GM19238 (cell line): Measurements from ENCODE around the gene ANKRA2.
A peak's percentile ranks its signal among the peaks of the same experiment; 100 is the strongest.

Experiments
- DNase-seq: peaks from one replicate; pipeline ENCODE4 v3.0.0; 2011; ENCODE audit warnings: low spot score; ENCODE audit not compliant: insufficient read length

ANKRA2 gene, protein sequence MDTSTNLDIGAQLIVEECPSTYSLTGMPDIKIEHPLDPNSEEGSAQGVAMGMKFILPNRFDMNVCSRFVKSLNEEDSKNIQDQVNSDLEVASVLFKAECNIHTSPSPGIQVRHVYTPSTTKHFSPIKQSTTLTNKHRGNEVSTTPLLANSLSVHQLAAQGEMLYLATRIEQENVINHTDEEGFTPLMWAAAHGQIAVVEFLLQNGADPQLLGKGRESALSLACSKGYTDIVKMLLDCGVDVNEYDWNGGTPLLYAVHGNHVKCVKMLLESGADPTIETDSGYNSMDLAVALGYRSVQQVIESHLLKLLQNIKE

DNA sequence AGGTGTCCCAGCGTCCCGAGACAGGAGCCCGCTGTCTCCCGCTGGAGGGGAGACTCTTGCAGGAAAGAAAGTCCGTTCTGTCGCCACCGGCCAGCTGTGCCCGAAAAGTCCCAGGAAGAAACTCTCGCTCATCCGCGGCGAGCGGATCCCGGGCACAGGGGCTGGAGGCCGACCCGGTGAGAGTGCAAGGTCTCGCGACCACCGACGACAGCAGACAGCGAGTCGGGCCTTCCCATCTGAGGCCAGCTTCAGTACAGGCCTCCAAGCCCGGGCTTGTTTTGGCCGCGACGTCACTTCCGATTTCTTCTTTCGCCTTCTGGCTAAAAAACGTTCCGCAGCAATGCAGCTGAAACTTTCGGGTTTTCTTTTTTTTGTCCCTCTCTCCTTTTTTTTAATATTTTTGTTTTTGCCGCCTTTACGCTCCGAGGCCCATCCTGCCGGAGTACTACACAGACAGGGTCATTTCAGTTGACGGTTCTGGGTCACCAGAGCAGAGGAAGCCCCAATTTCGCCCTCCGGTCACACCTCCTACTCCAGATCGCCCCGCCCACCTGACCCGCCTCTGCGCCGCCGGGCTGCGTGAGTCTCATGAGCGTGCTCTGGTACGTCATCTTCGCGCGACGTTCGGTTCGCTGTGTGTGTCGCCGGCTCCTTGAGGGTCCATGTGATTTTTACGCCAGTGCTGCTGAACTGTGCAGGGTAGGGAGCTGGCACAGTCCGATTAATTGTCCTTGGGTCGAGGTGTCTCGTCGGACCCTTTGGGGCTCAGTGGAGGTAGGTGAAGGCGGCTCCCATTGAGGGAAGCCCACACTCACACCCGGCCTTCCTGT lies at the start of gene ANKRA2, which contains the start of gene UTP15:
Gene ANKRA2, minus strand, starts transcription at position 501 of the 830 bp plus-strand sequence. CDS start 2,758 bp downstream, outside the sequence.
Gene UTP15, plus strand, starts transcription at position 605 of the 830 bp plus-strand sequence. CDS start 1,602 bp downstream, outside the sequence.
- DNase-seq, result peak; percentile 59

DNA sequence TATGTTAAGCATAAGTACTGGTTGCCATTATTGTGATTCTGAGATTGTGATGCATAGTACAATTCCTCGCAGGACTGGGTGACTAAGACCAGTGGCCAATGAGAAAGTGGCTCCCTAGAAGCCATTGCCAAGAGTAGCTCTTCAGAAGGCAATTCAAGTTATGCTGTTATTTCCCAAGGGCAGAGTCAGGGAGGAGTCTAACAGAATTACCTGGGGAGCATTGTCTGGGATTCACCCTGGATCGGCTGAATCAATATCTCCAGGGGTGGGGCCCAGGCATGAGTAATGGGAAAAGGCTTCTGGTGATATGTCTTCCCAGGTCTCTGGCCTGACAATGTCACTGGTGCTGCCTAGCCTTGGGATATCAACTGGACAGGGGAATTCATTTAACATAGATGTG lies 49.6 kb upstream of the ANKRA2 start:
- DNase-seq, result no peak

DNA sequence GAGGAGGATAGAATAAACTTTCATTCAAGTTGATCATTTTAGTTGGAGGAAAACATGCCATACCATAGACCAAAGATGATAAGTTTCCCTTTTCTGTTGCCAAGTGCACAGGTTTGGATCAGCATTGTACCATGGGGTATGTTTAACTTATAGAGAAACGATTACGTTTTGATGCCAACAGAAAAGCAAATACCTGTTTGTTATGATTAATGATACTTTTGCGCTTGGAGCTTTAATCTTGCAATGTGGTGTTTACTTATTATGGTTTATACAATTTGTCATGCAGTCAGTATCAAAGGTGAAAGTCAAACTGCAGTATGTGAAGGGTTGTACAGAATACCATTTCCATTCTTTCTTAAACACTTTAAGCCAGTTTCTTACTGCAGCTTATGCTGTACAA lies 47.4 kb upstream of the ANKRA2 start:
- no peak for DNase-seq

DNA sequence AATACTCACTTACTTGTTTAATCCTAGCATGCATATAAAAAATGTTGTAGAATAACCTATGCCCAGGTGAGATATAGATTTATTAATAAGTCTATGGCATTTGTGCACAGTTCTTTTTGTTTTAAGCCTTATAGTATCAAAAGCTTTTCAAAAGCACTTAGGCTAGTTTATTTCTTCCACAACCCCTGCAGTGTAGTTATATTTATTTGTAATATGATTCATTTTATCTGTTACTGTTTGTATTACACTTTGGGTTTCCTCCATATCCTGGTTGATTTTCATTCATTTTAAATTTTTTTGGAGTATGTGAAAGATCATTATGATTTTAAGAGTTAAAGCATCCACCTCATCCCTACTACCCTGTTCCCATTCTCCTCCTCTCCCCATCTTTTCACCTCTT lies 41.8 kb upstream of the ANKRA2 start:
- no peak for DNase-seq

DNA sequence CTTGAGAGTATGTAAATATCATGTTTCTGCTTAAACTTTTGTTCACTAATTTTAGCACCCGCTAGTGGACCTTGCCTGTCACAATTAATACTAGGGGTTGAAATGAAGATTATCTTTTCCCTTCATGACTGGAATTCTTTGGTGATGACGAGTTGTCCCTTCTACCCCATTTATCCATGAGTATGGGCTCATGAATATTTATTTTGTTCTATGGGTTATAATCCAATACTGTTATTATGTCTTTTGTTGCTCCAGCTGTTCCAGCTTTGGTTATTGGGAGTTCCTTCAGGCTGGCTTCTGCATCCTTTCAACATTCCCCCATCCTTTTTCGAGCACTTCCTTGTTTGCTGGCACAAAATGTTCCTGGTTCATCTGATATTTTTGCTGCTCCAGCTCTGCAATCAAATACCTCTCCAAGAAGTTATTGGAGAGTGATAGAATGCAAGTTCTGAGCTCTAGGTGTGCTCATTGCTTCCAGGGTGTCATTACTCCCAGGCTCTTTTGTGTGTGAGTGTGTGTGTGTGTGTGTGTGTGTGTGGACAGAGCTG lies 40.8 kb upstream of the ANKRA2 start:
- DNase-seq, result no peak

DNA sequence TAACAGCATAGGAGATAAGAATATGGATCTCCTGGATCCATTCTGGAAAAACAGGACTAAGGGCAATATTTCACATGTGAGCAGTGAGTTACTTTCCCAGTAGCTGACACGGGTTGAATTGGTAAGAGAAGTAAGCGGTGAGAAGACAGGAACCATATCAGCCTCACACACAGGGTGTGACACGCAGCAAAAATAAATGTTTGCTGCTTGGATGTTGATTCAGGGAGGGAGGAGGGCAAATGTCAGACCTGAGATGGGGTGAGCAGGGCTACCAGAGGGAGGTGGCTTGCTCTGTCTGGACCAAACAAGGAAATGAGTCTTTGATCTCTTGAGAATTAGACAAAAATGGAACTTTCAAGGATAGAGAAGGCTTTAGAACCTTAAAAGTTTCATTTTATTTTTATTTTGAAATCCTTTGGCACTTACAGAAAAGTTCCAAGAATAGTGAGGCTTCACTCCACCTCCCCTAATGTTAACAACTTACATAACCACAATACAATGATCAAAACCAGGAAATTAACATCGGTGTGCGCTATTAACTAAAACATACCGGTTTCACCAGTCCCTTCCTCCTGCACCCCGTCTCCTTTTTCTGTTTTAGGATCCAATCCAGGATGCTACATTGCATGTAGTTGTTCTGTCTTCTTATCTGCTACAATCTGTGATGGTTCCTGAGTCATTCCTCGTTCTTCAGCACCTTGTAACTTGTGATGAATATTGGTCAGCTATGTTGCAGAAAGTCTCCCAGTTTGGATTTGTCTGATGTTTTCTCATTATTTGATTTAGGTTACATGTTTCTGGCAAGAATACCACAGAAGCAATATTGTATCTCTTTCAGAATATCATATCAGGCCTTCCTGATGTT lies 40.0 kb upstream of the ANKRA2 start:
- no peak for DNase-seq

DNA sequence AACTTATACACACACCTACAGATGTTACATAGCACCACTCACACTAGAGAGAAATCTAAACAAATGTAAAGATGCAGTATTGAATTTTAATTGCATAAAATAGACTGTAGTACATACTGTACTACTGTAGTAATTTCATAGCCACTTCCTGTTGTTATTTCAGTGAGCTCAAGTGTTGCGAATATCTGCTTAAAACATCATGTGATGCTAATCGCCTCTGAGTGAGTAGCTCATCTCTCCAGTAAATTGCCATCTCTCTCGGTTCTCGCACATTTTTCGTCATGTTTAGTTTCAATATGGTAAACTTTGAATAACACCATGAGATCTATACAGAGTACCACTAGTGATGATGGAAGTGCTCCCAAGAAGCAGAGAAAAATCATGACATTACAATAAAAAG lies 38.6 kb upstream of the ANKRA2 start:
- DNase-seq, result no peak

DNA sequence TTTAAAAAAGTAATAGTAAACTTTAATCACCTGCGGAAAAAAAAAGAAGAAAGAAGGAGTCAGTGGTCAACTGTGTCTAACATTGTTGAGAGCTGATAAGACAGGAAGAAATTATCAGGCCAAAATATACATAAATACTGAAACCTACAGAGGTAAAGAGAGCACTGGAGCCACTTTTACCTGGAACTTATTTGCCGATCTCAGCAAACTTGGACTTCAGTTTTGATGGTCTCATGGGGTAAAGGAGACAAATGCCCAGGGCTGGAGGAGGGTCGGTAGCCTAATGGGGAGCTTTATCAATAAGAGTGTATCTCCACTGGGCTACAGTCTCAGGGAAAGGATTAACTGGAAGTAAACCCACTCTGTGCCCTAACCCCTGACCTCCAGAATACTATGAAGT lies 33.9 kb upstream of the ANKRA2 start:
- no peak for DNase-seq

DNA sequence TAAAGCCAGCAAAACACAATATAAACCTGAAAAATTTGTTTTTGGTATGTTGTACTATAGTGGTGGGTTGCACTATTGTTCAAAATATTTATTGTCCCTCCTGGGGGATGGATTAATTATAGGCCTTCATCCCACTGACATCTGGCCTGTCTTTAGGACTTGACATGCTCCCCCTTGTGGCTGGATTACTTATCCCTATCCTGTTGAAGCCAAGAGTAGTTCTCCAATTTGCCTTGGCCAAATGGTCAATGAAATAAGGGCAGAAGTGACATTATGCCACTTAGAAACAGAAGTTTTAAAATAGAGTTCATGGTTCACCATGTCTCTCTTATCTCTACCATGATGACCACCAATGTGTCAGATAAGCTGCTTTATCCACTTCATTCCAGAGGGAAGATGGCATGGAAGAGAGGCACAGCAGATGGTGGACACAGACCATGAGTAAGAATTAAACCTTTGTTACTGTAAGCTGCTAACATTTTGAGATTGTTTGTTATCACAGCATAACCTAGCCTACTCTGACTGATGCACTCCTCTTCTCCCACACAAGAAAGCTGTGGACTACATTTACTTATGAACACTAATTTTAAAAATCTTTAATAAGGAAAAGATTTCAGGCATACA lies 31.4 kb upstream of the ANKRA2 start:
- DNase-seq, result no peak

DNA sequence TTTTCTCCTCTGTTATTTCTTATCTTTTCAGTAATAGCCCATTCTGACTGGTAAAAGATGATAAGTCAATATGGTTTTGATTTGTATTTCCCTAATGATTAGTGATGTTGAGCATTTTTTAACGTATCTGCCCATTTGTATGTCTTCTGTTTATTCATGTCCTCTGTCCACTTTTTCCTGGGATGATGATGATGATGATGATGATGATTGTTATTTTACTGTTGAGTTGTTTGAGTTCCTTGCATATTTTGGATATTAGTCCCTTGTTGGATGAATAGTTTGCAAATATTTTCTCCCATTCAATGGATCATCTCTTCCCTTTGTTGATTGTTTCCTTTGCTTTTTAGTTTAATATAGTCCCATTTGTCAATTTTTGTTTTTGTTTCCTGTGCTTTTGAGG lies 27.1 kb upstream of the ANKRA2 start:
- DNase-seq, result no peak

DNA sequence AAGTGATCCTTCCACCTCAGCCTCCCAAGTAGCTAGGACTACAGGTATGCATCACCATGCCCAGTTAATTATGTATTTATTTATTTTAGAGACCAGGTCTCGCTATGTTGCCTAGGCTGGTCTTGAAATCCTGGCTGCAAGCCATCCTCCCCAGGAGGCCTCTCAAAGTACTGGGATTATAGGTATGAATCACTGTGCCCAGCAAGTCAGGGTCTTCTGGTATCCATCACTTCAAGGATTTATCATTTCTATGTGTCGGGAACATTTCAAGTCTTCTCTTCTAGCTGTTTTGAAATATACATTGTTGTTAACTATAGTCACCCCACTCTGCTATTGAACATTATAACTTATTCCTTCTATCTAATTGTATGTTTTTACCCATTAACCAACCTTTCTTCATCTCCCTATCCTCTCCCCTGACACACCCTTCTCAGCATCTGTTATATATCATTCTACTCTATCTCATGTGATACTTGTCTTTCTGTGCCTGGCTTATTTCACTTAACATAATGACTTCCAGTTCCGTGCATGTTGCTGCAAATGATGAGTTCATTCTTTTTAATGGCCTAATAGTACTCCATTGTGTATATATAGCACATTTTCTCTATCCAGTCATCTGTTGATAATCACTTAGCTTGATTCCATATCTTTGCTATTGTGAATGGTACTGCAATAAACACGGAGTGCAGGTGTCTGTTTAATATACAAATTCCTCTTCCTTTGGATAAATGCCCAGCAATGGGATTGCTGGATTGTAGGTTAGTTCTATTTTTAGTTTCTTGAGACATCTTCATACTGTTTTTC lies 26.5 kb upstream of the ANKRA2 start:
- no peak for DNase-seq

DNA sequence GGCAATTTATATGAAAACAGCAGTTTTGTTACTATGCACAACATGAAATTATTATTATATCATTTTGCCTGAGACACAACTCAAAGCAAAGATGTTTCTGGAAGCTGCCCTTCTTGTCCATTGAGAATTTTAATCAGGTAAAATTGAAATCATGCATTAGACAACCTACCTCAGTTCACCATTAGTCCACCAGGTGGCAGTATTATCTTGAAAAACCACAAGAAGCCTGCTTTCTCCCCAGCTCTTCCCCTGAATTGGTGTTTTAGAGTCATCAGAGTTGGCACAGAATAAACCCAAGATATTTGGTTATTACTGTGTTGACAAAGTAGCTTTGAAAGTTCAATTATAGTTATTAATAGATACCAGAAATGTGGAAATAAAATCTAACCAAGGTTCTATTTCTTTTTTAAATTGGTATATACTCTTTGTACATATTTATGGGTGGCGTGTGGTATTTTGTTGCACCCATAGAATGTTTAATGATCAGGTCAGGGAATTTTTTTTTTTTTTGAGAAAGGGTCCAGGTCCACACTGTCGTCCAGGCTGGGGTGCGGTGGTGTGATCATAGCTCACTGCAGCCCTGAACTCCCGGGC lies 25.8 kb upstream of the ANKRA2 start:
- DNase-seq, result peak; percentile 6

DNA sequence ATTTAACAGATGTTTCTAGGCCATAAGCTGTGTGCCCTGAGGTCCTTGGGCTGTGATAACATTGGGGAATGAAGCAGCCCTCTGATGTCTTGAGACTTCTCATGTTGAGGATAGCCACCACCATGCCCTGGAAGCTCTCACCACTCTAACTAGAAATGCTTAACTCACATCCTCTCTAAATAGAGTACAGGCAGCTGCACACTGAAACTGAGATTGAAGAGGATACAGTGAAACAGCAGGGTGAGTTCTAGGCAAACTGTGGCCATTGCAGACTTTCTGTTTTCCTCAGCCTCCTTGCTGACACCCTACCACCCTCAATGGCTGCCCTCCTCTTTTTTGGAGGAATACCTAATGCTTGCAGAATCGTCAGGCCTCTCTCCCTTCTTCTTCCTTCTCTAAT lies 22.5 kb upstream of the ANKRA2 start:
- DNase-seq, result no peak

DNA sequence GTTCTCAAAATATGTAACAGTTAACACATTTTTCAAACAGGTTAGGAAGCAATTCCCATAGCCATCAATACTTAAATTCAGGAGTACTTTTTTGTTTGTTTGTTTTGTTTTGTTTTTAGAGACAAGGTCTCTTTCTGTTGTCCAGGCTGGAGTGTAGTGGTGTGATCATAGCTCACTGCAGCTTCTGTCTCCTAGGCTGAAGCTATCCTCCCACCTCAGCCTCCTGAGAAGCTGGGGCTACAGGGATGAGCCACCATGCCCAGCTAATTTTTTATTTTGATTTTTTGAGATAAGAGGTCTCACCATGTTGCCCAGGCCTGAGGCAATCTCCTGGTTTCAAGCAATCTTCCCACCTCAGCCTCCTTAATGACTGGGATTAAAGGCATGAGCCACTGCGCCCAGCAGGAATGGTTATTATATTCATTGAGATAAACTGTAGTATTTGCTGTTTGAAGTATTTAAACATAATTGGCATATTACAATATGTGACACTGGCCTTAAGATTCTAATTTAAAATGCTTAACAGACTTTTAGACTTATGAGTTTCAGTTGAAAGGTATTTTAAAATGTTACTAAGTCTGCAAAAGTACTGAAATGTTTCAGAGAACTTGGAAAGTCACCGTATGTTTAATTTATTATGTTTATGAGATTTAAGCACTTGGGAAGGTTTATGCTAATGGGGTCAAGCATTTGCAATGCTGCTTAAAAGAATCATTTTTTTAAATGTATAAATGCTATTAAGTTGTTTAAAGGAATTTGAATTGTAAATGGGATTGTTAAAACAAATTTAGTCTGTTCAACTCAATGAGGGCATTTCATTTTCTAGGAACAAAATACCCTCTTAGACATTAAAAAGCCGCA lies 17.1 kb upstream of the ANKRA2 start:
- no peak for DNase-seq

DNA sequence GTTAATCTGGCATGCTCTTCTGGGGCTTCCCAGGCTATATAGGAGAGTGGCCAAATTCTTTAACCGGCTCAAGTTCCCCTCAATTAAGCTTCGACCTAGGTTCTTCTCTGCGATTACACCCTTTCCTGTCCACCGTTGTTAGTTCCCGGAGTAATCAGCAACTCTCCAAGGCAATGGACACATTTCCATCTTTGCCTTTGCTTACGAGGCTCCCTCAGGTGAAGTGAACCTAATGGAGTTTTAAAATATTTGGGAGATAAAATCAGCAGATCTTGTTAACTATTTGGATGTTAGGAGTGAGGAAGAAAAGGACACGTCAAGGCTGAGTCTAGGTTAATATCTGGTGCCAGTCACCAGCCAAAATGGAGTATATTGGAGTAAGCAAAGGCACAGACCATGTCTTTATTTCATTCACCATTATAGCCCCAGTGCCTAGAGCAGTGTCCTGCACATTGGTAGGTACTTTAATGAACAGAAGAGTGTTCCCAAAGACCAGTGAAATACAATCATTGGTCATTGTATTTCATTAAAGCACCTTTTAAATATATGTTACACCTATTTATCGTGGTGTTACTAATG lies 619 bp upstream of the ANKRA2 start:
- no peak for DNase-seq

DNA sequence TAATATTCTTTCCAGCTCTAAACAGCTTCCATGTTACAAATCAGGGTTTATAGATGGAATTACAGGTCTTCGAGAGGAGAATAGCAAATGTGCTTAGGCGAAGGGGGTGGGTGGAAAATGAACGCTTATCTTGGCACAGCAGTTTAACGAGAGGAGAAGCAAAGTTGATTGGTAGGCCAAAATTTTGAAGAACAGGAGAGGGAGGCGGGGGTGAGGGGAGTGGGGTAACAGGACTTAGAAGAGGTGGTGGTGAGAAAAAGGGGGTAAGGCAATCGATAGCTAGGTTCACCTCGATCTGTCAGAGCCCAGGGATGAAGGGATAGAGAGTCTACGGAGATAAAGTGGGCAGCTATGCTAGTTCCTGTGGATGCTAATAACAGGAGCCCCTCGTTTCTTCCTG lies 764 bp downstream of the ANKRA2 start:
- DNase-seq, result no peak

DNA sequence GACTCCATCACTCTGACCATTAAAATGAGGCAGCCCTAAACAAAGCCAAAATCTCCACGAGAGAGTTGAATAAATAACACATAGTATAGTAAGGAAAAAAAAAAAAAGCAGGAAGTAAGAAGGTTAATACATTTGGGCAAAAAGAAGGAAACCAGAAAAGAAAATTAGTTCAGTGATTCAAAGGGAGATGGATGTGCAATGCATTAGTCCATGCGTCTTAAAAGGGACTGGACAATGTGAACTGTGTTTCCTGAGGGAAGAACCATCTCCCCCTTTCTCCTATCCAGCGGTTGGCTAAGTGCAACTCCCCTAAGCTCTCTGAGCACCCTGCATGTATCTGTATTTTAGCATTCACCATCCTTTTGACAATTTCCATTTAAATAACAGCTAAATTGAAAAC lies 1.4 kb downstream of the ANKRA2 start:
- no peak for DNase-seq

DNA sequence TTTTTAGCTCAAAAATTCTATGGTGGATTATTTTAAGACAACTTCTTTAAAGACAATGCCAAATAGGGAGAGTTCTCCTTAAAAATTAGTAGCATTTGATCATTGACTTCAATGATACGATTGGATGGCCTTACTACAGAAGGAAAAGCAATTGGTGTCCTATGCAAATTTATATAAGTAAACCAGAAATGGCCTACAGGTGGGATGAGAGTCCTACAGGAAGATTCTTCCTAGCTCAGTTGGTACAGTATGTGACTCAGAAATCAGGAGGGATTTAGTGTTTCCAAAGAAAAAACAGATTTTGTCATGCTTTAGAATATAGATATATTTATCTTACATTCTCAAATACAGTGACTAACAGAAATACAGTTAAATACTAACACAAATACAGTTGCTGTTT lies 6.5 kb downstream of the ANKRA2 start:
- DNase-seq, result no peak
